ENCODE data around the gene NECAB3.

DNA sequence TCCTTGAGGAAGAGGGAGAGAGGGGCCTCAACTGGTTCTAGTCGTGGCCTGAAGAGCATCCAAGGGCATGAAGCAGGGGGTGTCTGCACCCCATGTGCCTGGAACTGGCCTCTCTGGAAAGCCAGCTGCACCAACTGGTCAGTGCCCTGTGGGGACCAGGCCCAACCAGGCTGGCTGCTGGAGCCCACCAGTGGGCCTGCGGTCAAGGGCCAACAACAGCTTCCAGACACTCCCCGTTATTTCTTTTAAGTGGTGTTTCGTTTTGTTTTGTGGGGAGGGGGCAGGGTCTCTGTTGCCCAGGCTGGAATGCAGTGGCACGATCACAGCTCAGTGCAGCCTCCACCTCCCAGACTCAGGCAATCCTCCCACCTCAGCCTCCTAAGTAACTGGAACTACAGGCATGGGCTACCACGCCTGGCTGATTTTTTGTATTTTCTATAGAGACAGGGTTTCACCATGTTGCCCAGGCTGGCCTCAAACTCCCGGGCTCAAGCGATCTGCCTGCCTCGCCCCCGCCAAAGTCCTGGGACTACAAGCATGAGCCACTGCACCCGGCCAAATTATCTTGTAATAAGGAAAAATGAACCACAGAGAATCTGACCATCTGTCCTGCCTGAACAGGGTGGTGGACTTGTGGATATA, 24.0 kb downstream of the NECAB3 start:
- TF ChIP-seq, protein P1, sequence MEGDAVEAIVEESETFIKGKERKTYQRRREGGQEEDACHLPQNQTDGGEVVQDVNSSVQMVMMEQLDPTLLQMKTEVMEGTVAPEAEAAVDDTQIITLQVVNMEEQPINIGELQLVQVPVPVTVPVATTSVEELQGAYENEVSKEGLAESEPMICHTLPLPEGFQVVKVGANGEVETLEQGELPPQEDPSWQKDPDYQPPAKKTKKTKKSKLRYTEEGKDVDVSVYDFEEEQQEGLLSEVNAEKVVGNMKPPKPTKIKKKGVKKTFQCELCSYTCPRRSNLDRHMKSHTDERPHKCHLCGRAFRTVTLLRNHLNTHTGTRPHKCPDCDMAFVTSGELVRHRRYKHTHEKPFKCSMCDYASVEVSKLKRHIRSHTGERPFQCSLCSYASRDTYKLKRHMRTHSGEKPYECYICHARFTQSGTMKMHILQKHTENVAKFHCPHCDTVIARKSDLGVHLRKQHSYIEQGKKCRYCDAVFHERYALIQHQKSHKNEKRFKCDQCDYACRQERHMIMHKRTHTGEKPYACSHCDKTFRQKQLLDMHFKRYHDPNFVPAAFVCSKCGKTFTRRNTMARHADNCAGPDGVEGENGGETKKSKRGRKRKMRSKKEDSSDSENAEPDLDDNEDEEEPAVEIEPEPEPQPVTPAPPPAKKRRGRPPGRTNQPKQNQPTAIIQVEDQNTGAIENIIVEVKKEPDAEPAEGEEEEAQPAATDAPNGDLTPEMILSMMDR (IDR thresholded peaks at IDR 0.05), result no peak
- TF ChIP-seq EP300 (IDR thresholded peaks at IDR 0.05), result no peak
- TF ChIP-seq POLR2A (IDR thresholded peaks at IDR 0.05; ENCODE audit: low read depth), result no peak
